K562 (cell line): ENCODE data around the gene ADAMTS15. TPM values are rescaled to one million over a fixed set of nuclear protein-coding genes. Genes with fewer than 3 reads are reported as not detected.

ENCODE experiments used
- ATAC-seq: fragments of 200-7000 bp; cut with Tn5 transposase; 3 replicates; pipeline ENCODE4 v1.9.1; 2020; ENCODE audit warnings: moderate library complexity
- BruUV-seq: library from RNA; stranded (reverse); fragments of 400-500 nt; replicated peaks from 2 replicates; lab custom pipeline; 2021; lab: Mats Ljungman, UMichigan
- CTCF ChIA-PET: fragments of 300-600 bp; formaldehyde crosslinking; extraction: SDS; loops from one replicate; lab custom pipeline; 2021; ENCODE audit warnings: low intra/inter-chr PET ratio; lab: Yijun Ruan, JAX
- POLR2A ChIA-PET: fragments of 300-600, 350-650 bp; sonication (Branson Sonifier 250); formaldehyde crosslinking; extraction: SDS; loops from one replicate; lab custom pipeline; 2021; ENCODE audit warnings: antibody characterized with exemption, inconsistent platforms; lab: Yijun Ruan, JAX
- DNase-seq, 4 experiments: peaks; one replicate each; pipeline versions ENCODE4 v3.0.0 to v3.0.0-alpha.2; 2011 to 2018; ENCODE audit warnings: low spot score in 3 of 4, mixed read lengths in 3 of 4; ENCODE audit errors: extremely low read depth in 1 of 4
- FAIRE-seq: peaks from 2 replicates; lab custom pipeline; 2011; peaks lifted over from hg19 to GRCh38; lab: Jason Lieb, UNC
- H2AFZ ChIP-seq: 2 replicates; pipeline ENCODE4 v1.6.0; 2011; ENCODE audit warnings: low read depth, low read length, control low read depth, inconsistent platforms
- H3K27ac ChIP-seq: fragments of 200-600 bp; 3 replicates; pipeline ENCODE4 v1.8.0; 2011; ENCODE audit warnings: low read depth, mild to moderate bottlenecking, control low read depth, inconsistent platforms, low read length, moderate library complexity, mixed read lengths; ENCODE audit errors: extremely low read depth
- H3K27me3 ChIP-seq, 2 experiments: fragments of 300-600 bp in 1 of 2; 2 replicates in 1 of 2; 3 replicates in 1 of 2; pipeline versions ENCODE4 v1.6.0 to v1.8.0; 2011; ENCODE audit warnings: inconsistent platforms in 2 of 2, low read length in 2 of 2, mild to moderate bottlenecking in 1 of 2, mixed read lengths in 1 of 2, moderate library complexity in 1 of 2; ENCODE audit not compliant: control insufficient read depth in 2 of 2, insufficient read depth in 2 of 2
- H3K36me3 ChIP-seq: fragments of 300-600 bp; 3 replicates; pipeline ENCODE4 v1.8.0; 2011; ENCODE audit warnings: mild to moderate bottlenecking, low read length, inconsistent platforms; ENCODE audit not compliant: control insufficient read depth, insufficient read depth
- H3K4me1 ChIP-seq, 2 experiments: fragments of 200-600 bp in 1 of 2; replicated peaks in 1 of 2; 2 replicates in 1 of 2; 3 replicates in 1 of 2; pipeline versions ENCODE4 v1.5.1 to v1.8.0; 2011; ENCODE audit warnings: inconsistent platforms in 2 of 2, low read length in 2 of 2, mild to moderate bottlenecking in 1 of 2, mixed read lengths in 1 of 2, moderate library complexity in 1 of 2; ENCODE audit not compliant: control insufficient read depth in 2 of 2, insufficient read depth in 2 of 2
- H3K4me2 ChIP-seq: 2 replicates; pipeline ENCODE4 v1.6.1; 2011; ENCODE audit warnings: low read length, control low read depth, inconsistent platforms, mixed read lengths; ENCODE audit not compliant: insufficient read depth
- H3K4me3 ChIP-seq: fragments of 200-600 bp; sonication (generic), shearing (Covaris generic); 2 replicates; pipeline ENCODE4 v1.5.1; 2016; ENCODE audit warnings: control low read depth, inconsistent platforms
- H3K79me2 ChIP-seq: fragments of 200-600 bp; 3 replicates; pipeline ENCODE4 v1.8.0; 2011; ENCODE audit warnings: low read length, inconsistent platforms; ENCODE audit not compliant: control insufficient read depth, insufficient read depth
- H3K9ac ChIP-seq, 2 experiments: 2 replicates each; pipeline versions ENCODE4 v1.6.0 to v1.6.1; 2011; ENCODE audit warnings: low read depth in 2 of 2, low read length in 2 of 2, control low read depth in 1 of 2, inconsistent platforms in 1 of 2, mild to moderate bottlenecking in 1 of 2, mixed read lengths in 1 of 2; ENCODE audit not compliant: insufficient read depth in 1 of 2
- H3K9me1 ChIP-seq: one replicate; pipeline ENCODE4 v1.6.0; 2011; ENCODE audit warnings: inconsistent platforms, mild to moderate bottlenecking, low read length, moderate library complexity; ENCODE audit not compliant: control insufficient read depth, insufficient read depth
- H3K9me3 ChIP-seq: replicated peaks from 2 replicates; pipeline ENCODE4 v1.5.1; 2011; ENCODE audit warnings: low read depth, low read length, inconsistent platforms; ENCODE audit not compliant: control insufficient read depth, insufficient read depth
- H4K20me1 ChIP-seq: replicated peaks from 2 replicates; pipeline ENCODE4 v1.6.1; 2011; ENCODE audit warnings: low read length, inconsistent platforms, mixed read lengths; ENCODE audit not compliant: control insufficient read depth, insufficient read depth
- RBBP5 ChIP-seq: fragments of 200-600 bp; sonication (generic); IDR thresholded peaks from 2 replicates; pipeline ENCODE4 v1.6.1; 2012; ENCODE audit warnings: borderline replicate concordance, mild to moderate bottlenecking, low read length, control low read depth, inconsistent platforms; ENCODE audit not compliant: insufficient read depth, poor library complexity, severe bottlenecking
- RBM39 ChIP-seq: fragments of 200-400 bp; formaldehyde crosslinking; optimal IDR thresholded peaks from 2 replicates; pipeline ENCODE3; 2018; ENCODE audit warnings: low read depth, low read length
- RNF2 ChIP-seq: sonication (generic); IDR thresholded peaks from 2 replicates; pipeline ENCODE4 v1.6.1; 2016
- RUNX1 ChIP-seq: sonication (generic); IDR thresholded peaks from 2 replicates; pipeline ENCODE4 v1.6.1; 2016; ENCODE audit warnings: antibody characterized with exemption, low read depth
- SMAD3 ChIP-seq: fragments of 450-650 bp; formaldehyde crosslinking; conservative IDR thresholded peaks from 2 replicates; pipeline ENCODE4 v1.4.0; 2020; ENCODE audit warnings: mild to moderate bottlenecking
- SNIP1 ChIP-seq: fragments of 450-650 bp; IDR thresholded peaks from 2 replicates; pipeline ENCODE4 v1.7.1; 2017; ENCODE audit warnings: low read depth, mild to moderate bottlenecking
- TGIF2 ChIP-seq: sonication (generic); formaldehyde crosslinking; IDR thresholded peaks from 2 replicates; pipeline ENCODE4 v1.8.1; 2022; ENCODE audit warnings: mild to moderate bottlenecking, missing genetic modification reagents, moderate library complexity
- YY1 ChIP-seq, 3 experiments: IDR thresholded peaks; 2 replicates each; pipeline ENCODE4 v1.6.1; 2011; ENCODE audit warnings: low read length in 2 of 3, mild to moderate bottlenecking in 2 of 3, moderate library complexity in 2 of 3, borderline replicate concordance in 1 of 3, control low read depth in 1 of 3, low read depth in 1 of 3; ENCODE audit not compliant: insufficient read depth in 3 of 3, insufficient replicate concordance in 2 of 3, control insufficient read depth in 1 of 3, insufficient read length in 1 of 3; ENCODE audit errors: extremely low read depth in 1 of 3
- ZNF280A ChIP-seq: fragments of 450-650 bp; IDR thresholded peaks from 2 replicates; pipeline ENCODE4 v1.6.1; 2018; ENCODE audit warnings: mild to moderate bottlenecking, low read depth; ENCODE audit not compliant: partially characterized antibody
- WGBS: fragments of 100-300 bp; shearing (Covaris generic); methylation state at CpG from one replicate; pipeline ENCODE4 v1.1.6; 2016; ENCODE audit warnings: low coverage, mixed read lengths; ENCODE audit not compliant: insufficient coverage; ENCODE audit errors: missing lambda C conversion rate; 5-methylcytosine and 5-hydroxymethylcytosine counted together
- in situ Hi-C: fragments of 300-500 bp; cut with MboI; formaldehyde crosslinking; loops from 4 replicates; pipeline ENCODE4 v1.15.0; 2018; ENCODE audit warnings: inconsistent platforms, mixed read lengths
- intact Hi-C: fragments of 100-400 bp; cut with micrococcal nuclease; formaldehyde crosslinking; loops from 2 replicates; pipeline ENCODE4 v1.14.2; 2022
- polyA plus RNA-seq, 8 experiments: library from polyadenylated mRNA; depleted of rRNA in 4 of 8; stranded (reverse) in 5 of 8; unstranded in 3 of 8; fragments of >200 nt; fragmentation: Nextera tagmentation in 2 of 8; fragmentation: Illumina TruSeq in 1 of 8; extraction: Ambion mirVana in 2 of 8; extraction: Trizol in 1 of 8; gene quantifications; 2 replicates each; pipeline versions ENCODE4 v1.2.1 to v1.2.3, GENCODE V29; 2011 to 2014; ENCODE audit warnings: inconsistent platforms in 1 of 8, missing spikeins in 1 of 8
- total RNA-seq, 7 experiments: library from RNA; depleted of rRNA in 6 of 7; stranded (reverse); fragments of >200 nt in 6 of 7; fragmentation: Illumina TruSeq in 2 of 7; extraction: Trizol in 2 of 7; gene quantifications; 2 replicates each; pipeline versions ENCODE4 v1.2.1 to v1.2.3, GENCODE V29; 2011 to 2021; ENCODE audit warnings: low replicate concordance in 1 of 7

Gene ADAMTS15
- total and polyA plus RNA-seq, 9 of the 15 experiments (the other 6 are each of a cell fraction or from before 2014, with no cell fraction given), result 0.04 TPM; not detected in 8

GRCh38 chr11:130474637-130475400 is 26.4 kb downstream of the ADAMTS15 start:
- CTCF ChIA-PET, result no interaction called here

GRCh38 chr11:130475426-130476053 is 27.1 kb downstream of the ADAMTS15 start:
- peaks cover 26 to 77% of the 10 kb centered on the region in 2 experiments; a peak in 4 of 5 replicates for H3K27me3 ChIP-seq
- WGBS, result 0% methylated on average over 7 of the region's 10 CpGs
- no peak overlapping the region for H3K9ac ChIP-seq
- H3K4me2 ChIP-seq, result no peak overlapping the region
- in situ Hi-C loops (no loop called here), intact Hi-C loops (no loop called here)
- FAIRE-seq (no peak), ATAC-seq (no peak), DNase-seq (no peak)
- no peaks in the 10 kb centered on the region for H3K9me3 ChIP-seq
- no peak for TF ChIP-seq RBBP5
- no peak for TF ChIP-seq SNIP1
- no peak for TF ChIP-seq RBM39
- TF ChIP-seq ZNF280A, result no peak
- no peak for TF ChIP-seq RUNX1
- no peak for TF ChIP-seq TGIF2 (CRISPR knock-in tag)
- H3K36me3 ChIP-seq, result no peaks in the 10 kb centered on the region
- CTCF ChIA-PET, result no interaction called here
- POLR2A ChIA-PET, result interaction anchor here (0.6 to 1.0 kb wide), 2 partner anchors 9 to 433 kb away, joined by 3 read pairs; no protein-coding TSS in a partner anchor
- peaks cover 0 to 10% of the 10 kb centered on the region in 2 experiments; a peak in 1 of 5 replicates for H3K4me1 ChIP-seq
- H3K79me2 ChIP-seq, result no peaks in the 10 kb centered on the region
- H3K4me3 ChIP-seq, result no peak overlapping the region
- H3K27ac ChIP-seq, result no peak overlapping the region
- H4K20me1 ChIP-seq, result no peaks in the 10 kb centered on the region; the same call in 1 of the 2 replicates
- peaks cover 3% of the 10 kb centered on the region for H3K9me1 ChIP-seq
- BruUV-seq, result no TSS peak
- no peak overlapping the region for H2AFZ ChIP-seq

More at GRCh38 chr11:130474637-130475400, 26.4 kb downstream of the ADAMTS15 start:
- intact Hi-C loops (no loop called here), in situ Hi-C loops (no loop called here)
- no peaks in the 10 kb centered on the region for H3K9me3 ChIP-seq
- ATAC-seq (no peak), DNase-seq (no peak), FAIRE-seq (no peak)
- peaks cover 0 to 10% of the 10 kb centered on the region in 2 experiments; a peak in 1 of 5 replicates for H3K4me1 ChIP-seq
- 1% methylated on average over 11 of the region's 12 CpGs for WGBS
- no peak overlapping the region for H3K27ac ChIP-seq
- H3K9ac ChIP-seq, result no peak overlapping the region
- H2AFZ ChIP-seq, result no peak overlapping the region
- H4K20me1 ChIP-seq, result no peaks in the 10 kb centered on the region; the same call in 1 of the 2 replicates
- H3K4me3 ChIP-seq, result no peak overlapping the region
- no peaks in the 10 kb centered on the region for H3K36me3 ChIP-seq
- TF ChIP-seq SMAD3 (CRISPR knock-in tag), result no peak
- no peak for TF ChIP-seq YY1 (IDR thresholded peaks at IDR 0.05; ENCODE audit: borderline replicate concordance in 1 of 3, control insufficient read depth in 1 of 3, extremely low read depth in 1 of 3, insufficient read depth in 3 of 3, insufficient read length in 1 of 3, insufficient replicate concordance in 2 of 3, low read depth in 1 of 3, low read length in 2 of 3)
- TF ChIP-seq RNF2, result no peak
- no TSS peak for BruUV-seq
- H3K4me2 ChIP-seq, result no peak overlapping the region
- H3K79me2 ChIP-seq, result no peaks in the 10 kb centered on the region
- POLR2A ChIA-PET, result interaction anchor here (1.0 kb wide), 1 partner anchor 10 kb away, joined by 3 read pairs; no protein-coding TSS in a partner anchor
- peaks cover 28 to 77% of the 10 kb centered on the region in 2 experiments; a peak in 4 of 5 replicates for H3K27me3 ChIP-seq
- H3K9me1 ChIP-seq, result peaks cover 3% of the 10 kb centered on the region
